ENCODE results near the gene CMTM4. TPM values are rescaled to one million over a fixed set of nuclear protein-coding genes. Genes with fewer than 3 reads are reported as not detected.

CMTM4 gene
- total RNA-seq, 1 donor from 2014 or later, result 82.3 TPM

- DNase-seq (ENCODE audit: low spot score, unreplicated experiment), result no peak
- H3K4me3 Mint-ChIP-seq (ENCODE audit: low read depth), result no peak overlapping the region
- no peaks in the 10 kb centered on the region for H3K27me3 Mint-ChIP-seq
- no peak overlapping the region for H3K27ac Mint-ChIP-seq
- H3K9me3 Mint-ChIP-seq (ENCODE audit: low read depth), result no peaks in the 10 kb centered on the region
- peaks cover 13% of the 10 kb centered on the region for H3K36me3 Mint-ChIP-seq (ENCODE audit: insufficient read depth)
- H3K4me1 Mint-ChIP-seq (ENCODE audit: low read depth), result peaks cover 26% of the 10 kb centered on the region
- no peak for TF ChIP-seq CTCF (IDR thresholded peaks at IDR 0.05; ENCODE audit: unreplicated experiment)
Observed at GRCh38 chr16:66623755-66624154, 72.8 kb downstream of the CMTM4 start.

DNA sequence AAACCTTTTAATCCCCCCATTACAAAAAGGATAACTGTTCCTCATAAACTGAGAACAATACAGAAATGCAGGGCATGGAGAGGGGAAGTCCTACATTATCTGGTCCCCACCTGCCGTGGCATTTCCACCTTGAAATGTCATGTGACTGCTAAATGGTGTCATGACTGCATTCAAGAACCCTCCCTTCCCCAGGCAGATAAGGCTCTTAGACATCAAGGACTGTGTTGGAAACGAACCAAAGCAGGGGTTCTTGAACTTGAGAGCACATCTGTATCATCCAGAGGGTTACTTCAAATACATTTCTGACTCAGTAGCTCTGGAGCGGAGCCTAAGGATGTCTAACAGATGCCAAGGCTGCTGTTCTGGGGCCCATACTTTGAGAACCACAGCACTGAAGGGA, 73.7 kb downstream of the CMTM4 start:
- H3K36me3 Mint-ChIP-seq (ENCODE audit: insufficient read depth), result peaks cover 13% of the 10 kb centered on the region
- TF ChIP-seq CTCF (IDR thresholded peaks at IDR 0.05; ENCODE audit: unreplicated experiment), result no peak
- H3K9me3 Mint-ChIP-seq (ENCODE audit: low read depth), result no peaks in the 10 kb centered on the region
- no peaks in the 10 kb centered on the region for H3K27me3 Mint-ChIP-seq
- H3K27ac Mint-ChIP-seq, result no peak overlapping the region
- DNase-seq (ENCODE audit: low spot score, unreplicated experiment), result no peak
- H3K4me3 Mint-ChIP-seq (ENCODE audit: low read depth), result no peak overlapping the region
- H3K4me1 Mint-ChIP-seq (ENCODE audit: low read depth), result peaks cover 21% of the 10 kb centered on the region

GRCh38 chr16:66621973-66622372, 74.6 kb downstream of the CMTM4 start:
- Mint-ChIP-seq H3K36me3 (ENCODE audit: insufficient read depth) (peaks cover 10% of the 10 kb centered on the region), H3K27me3 (no peaks in the 10 kb centered on the region), H3K9me3 (ENCODE audit: low read depth) (no peaks in the 10 kb centered on the region), H3K4me3 (ENCODE audit: low read depth) (no peak overlapping the region), H3K27ac (no peak overlapping the region), H3K4me1 (ENCODE audit: low read depth) (peaks cover 20% of the 10 kb centered on the region)
- TF ChIP-seq CTCF (IDR thresholded peaks at IDR 0.05; ENCODE audit: unreplicated experiment), result no peak
- DNase-seq (ENCODE audit: low spot score, unreplicated experiment), result no peak

GRCh38 chr16:66620429-66620795, 76.1 kb downstream of the CMTM4 start:
- H3K27me3 Mint-ChIP-seq, result no peaks in the 10 kb centered on the region
- H3K4me3 Mint-ChIP-seq (ENCODE audit: low read depth), result no peak overlapping the region
- no peaks in the 10 kb centered on the region for H3K9me3 Mint-ChIP-seq (ENCODE audit: low read depth)
- peaks cover 12% of the 10 kb centered on the region for H3K36me3 Mint-ChIP-seq (ENCODE audit: insufficient read depth)
- H3K4me1 Mint-ChIP-seq (ENCODE audit: low read depth), result peaks cover 21% of the 10 kb centered on the region
- TF ChIP-seq CTCF (IDR thresholded peaks at IDR 0.05; ENCODE audit: unreplicated experiment), result no peak
- DNase-seq (ENCODE audit: low spot score, unreplicated experiment), result no peak
- H3K27ac Mint-ChIP-seq, result no peak overlapping the region

DNA sequence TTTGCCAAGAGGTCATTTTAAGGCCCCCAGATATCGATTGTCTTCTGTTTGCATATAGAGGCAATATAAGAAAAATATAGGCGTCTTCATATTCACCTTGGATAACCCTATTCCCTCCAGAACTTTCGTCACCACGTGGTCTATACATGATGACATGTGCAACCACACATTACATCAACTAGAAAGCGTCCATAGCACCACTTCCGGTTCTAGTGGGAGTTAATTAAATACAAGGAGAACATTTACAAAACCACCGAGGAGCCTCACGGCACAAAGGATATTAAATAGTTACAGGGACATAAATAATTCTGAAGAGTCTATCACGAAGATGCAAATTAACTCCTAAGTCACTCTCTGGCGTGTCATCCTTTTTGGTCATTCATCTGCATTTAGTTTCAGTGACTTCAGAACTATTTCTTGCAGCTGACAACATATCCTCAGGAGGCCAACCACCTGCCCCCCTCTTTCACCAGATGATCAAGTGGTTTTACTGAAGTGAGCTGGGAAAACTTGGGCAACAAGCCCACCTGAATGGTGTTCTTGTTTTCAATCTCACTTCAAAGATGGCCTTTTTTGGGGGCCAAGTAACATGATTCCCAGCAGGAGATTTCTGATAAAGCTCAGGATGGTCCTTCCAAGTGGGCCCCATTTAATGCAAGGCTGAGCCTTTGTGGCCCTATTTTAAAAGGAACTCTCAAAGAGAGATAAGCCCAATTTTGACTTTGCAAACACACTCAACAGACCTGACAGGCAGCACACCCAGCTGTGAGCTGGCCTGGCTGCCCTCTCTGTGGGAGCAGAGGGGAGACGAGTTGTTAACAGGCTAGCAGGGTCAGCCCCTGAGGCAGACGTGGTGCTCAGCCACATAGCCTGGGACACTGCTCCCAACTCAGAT, 76.8 kb downstream of the CMTM4 start:
- Mint-ChIP-seq H3K9me3 (ENCODE audit: low read depth) (no peaks in the 10 kb centered on the region), H3K36me3 (ENCODE audit: insufficient read depth) (peaks cover 13% of the 10 kb centered on the region), H3K27ac (peak overlapping the region; percentile 24), H3K4me1 (ENCODE audit: low read depth) (peaks cover 21% of the 10 kb centered on the region), H3K27me3 (no peaks in the 10 kb centered on the region), H3K4me3 (ENCODE audit: low read depth) (no peak overlapping the region)
- DNase-seq (ENCODE audit: low spot score, unreplicated experiment), result no peak
- no peak for TF ChIP-seq CTCF (IDR thresholded peaks at IDR 0.05; ENCODE audit: unreplicated experiment)

All from progenitor cell of endocrine pancreas (in vitro differentiated cells).